HG03520 (cell line): ENCODE results near the gene PUS3.
"Not testable (repeated sequence)": the region's sequence is repeated elsewhere in the genome, so short reads cannot be mapped to it uniquely, and the experiment has no call there.

Experiments used
- ATAC-seq: cut with Tn5 transposase; IDR thresholded peaks from one replicate; pipeline ENCODE4 v1.9.1; 2021; ENCODE audit warnings: mild to moderate bottlenecking, moderate library complexity; ENCODE audit not compliant: unreplicated experiment

The PUS3 gene

GRCh38 chr11:125873881-125874555 lies 29.0 kb downstream of the PUS3 start:
- ATAC-seq = no peak

GRCh38 chr11:125872138-125872491 lies 30.9 kb downstream of the PUS3 start:
- no peak for ATAC-seq

DNA sequence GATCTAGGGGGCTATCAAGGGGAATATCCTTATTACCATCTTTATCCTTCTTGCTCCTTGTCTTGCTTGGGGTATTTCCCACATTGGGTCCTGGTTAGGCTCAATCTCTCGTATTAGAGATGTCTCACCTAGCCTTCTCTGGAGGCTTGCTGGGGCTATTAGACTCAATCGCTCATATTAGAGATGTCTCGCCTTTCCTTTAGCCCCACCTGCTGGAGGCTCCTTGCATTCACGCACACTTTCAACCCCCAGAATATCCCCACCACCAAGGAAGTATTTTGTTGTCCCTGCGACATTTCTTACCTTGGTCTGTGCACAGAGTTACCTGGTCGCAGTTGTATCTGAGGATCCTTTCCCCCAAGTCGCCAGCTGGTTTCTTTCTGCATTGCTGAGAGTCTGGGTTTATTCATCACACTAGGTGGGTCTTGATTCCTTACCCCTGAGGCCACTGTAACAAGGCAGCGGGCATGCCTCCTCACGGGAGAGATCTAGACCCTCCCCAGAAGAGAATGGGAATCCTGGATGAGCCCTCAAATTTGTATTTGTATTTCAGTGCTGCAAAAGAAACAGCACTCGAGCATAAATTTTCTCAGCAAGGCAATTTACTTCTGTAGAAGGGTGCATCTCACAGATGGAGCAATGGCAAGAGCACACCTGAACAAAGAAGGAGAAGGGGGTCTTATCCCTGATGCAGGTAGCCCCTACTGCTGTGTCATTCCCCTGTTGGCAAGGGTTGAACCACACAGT lies 31.4 kb downstream of the PUS3 start:
- ATAC-seq = no peak

GRCh38 chr11:125869521-125869920 lies 33.5 kb downstream of the PUS3 start:
- ATAC-seq = no peak

GRCh38 chr11:125865354-125865753 lies 37.7 kb downstream of the PUS3 start:
- not testable (repeated sequence) for ATAC-seq

DNA sequence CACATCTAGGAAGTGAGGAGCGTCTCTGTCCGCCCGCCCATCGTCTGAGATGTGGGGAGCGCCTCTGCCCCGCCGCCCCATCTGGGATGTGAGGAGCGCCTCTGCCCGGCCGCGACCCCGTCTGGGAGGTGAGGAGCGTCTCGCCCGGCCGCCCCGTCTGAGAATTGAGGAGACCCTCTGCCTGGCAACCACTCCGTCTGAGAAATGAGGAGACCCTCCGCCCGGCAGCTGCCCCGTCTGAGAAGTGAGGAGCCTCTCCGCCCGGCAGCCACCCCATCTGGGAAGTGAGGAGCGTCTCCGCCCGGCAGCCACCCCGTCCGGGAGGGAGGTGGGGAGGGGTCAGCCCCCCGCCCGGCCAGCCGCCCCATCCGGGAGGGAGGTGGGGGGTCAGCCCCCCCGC lies 40.2 kb downstream of the PUS3 start:
- not testable (repeated sequence) for ATAC-seq

DNA sequence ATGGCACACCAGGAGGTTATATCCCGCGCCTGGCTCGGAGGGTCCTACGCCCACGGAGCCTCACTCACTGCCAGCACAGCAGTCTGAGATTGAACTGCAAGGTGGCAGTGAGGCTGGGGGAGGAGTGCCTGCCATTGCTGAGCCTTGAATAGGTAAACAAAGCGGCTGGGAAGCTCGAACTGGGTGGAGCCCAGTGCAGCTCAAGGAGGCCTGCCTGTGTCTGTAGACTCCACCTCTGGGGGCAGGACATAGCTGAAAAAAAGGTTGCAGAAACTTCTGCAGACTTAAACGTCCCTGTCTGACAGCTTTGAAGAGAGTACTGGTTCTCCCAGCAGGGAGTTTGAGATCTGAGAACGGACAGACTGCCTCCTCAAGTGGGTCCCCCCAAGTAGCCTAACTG lies 45.3 kb downstream of the PUS3 start:
- ATAC-seq = not testable (repeated sequence)

GRCh38 chr11:125846188-125846587 lies 56.8 kb downstream of the PUS3 start:
- ATAC-seq = no peak
